Upper lobe of right lung (tissue), 1 donor: ENCODE measurements around the gene MAN1B1. TPM values are rescaled to one million over a fixed set of nuclear protein-coding genes. Genes with fewer than 3 reads are reported as not detected.
"Not testable (repeated sequence)": the region's sequence is repeated elsewhere in the genome, so short reads cannot be mapped to it uniquely, and the experiment has no call there.

ENCODE experiments used
- ATAC-seq: fragments of 200-7000 bp; cut with Tn5 transposase; one replicate; pipeline ENCODE4 v1.9.1; 2020; ENCODE audit warnings: mild to moderate bottlenecking, moderate library complexity
- DNase-seq: peaks from one replicate; pipeline ENCODE4 v3.0.0-alpha.2; 2020
- H3K27ac ChIP-seq: fragments of 200-600 bp; one replicate; pipeline ENCODE4 v1.8.0; 2022
- H3K27me3 ChIP-seq: fragments of 200-600 bp; one replicate; pipeline ENCODE4 v1.8.0; 2022; ENCODE audit warnings: mild to moderate bottlenecking
- H3K36me3 ChIP-seq: fragments of 200-600 bp; one replicate; pipeline ENCODE4 v1.8.0; 2022
- H3K4me1 ChIP-seq: fragments of 200-600 bp; one replicate; pipeline ENCODE4 v1.8.0; 2022
- H3K4me3 ChIP-seq: fragments of 200-600 bp; one replicate; pipeline ENCODE4 v1.8.0; 2022; ENCODE audit warnings: mild to moderate bottlenecking
- H3K9me3 ChIP-seq: fragments of 200-600 bp; one replicate; pipeline ENCODE4 v1.8.0; 2022
- intact Hi-C: fragments of 100-400 bp; cut with DNase I; formaldehyde crosslinking; loops from one replicate; pipeline ENCODE4 v1.11.0; 2022
- total RNA-seq: library from RNA; stranded (reverse); fragmentation: NEBNext Ultra II Directional; extraction: Animal tissue kit (Norgen Biotek cat#: 25700); gene quantifications from one replicate; pipeline ENCODE4 v1.2.1, GENCODE V29; 2021
- TF ChIP-seq, protein P1 (sequence below): fragments of 200-600 bp; IDR thresholded peaks from one replicate; pipeline ENCODE4 v1.8.0; 2022; ENCODE audit warnings: antibody characterized with exemption
- donor health status: DM: no; HTN: yes; CAD: no; lungs with severe emphysema.

The MAN1B1 gene
- total RNA-seq, 1 donor from 2014 or later = 39.4 TPM

DNA sequence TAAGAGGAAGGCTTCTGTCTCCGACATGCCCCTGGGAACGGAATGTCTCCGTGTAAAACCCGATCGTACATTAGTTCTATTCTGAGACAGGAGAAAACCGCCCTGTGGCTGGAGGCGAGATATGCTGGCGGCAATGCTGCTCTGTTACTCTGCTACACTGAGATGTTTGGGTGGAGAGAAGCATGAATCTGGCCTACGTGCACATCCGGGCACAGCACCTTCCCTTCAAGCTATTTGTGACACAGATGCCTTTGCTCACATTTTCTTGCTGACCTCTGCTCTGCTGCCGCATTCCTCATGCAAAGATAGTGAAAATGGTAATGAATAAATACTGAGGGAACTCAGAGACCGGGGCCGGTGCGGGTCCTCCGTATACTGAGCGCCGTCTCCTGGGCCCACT lies 29.9 kb downstream of the MAN1B1 start:
- intact Hi-C loops = loop anchor here (5.0 kb wide), 1 partner anchor 111 kb away; the partner anchor contains the start of genes CYSRT1 and RNF224
- no peak for ATAC-seq
- H3K27ac ChIP-seq = no peak overlapping the region
- no peaks in the 10 kb centered on the region for H3K27me3 ChIP-seq
- H3K9me3 ChIP-seq = no peaks in the 10 kb centered on the region
- H3K4me1 ChIP-seq = peaks cover 7% of the 10 kb centered on the region
- no peak overlapping the region for H3K4me3 ChIP-seq
- no peak for DNase-seq
- TF ChIP-seq, protein P1, sequence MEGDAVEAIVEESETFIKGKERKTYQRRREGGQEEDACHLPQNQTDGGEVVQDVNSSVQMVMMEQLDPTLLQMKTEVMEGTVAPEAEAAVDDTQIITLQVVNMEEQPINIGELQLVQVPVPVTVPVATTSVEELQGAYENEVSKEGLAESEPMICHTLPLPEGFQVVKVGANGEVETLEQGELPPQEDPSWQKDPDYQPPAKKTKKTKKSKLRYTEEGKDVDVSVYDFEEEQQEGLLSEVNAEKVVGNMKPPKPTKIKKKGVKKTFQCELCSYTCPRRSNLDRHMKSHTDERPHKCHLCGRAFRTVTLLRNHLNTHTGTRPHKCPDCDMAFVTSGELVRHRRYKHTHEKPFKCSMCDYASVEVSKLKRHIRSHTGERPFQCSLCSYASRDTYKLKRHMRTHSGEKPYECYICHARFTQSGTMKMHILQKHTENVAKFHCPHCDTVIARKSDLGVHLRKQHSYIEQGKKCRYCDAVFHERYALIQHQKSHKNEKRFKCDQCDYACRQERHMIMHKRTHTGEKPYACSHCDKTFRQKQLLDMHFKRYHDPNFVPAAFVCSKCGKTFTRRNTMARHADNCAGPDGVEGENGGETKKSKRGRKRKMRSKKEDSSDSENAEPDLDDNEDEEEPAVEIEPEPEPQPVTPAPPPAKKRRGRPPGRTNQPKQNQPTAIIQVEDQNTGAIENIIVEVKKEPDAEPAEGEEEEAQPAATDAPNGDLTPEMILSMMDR = no peak
- peaks cover 7% of the 10 kb centered on the region for H3K36me3 ChIP-seq

DNA sequence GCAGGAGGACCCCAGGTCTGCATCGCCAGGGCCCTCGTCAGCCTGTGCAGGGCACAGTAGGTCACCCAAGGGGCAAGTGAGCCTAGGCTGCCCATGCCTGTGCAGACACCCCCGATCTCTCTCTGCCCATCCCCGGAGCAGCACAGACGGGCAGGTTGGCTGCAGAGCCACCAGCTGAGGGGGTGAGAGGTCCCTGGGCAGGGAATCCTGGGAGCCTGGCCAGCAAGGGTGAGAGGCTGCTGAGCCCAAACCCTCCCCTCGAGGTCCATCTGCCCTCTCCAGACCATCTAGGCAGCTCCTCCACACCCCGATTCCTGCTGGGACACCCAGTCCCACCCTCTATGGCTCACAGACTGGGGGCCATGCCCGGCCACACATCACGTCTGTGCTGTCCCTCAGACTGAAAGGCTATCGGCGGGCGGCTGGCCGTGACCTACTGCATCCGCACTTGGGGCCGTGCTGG lies 30.5 kb downstream of the MAN1B1 start:
- intact Hi-C loops = loop anchor here (5.0 kb wide), 1 partner anchor 110 kb away; the partner anchor contains the start of genes CYSRT1 and RNF224
- H3K4me3 ChIP-seq = no peak overlapping the region
- H3K4me1 ChIP-seq = peaks cover 7% of the 10 kb centered on the region
- DNase-seq = no peak
- no peaks in the 10 kb centered on the region for H3K9me3 ChIP-seq
- peaks cover 7% of the 10 kb centered on the region for H3K36me3 ChIP-seq
- no peak for ATAC-seq
- no peak overlapping the region for H3K27ac ChIP-seq
- H3K27me3 ChIP-seq = no peaks in the 10 kb centered on the region
- TF ChIP-seq, protein P1 = no peak

DNA sequence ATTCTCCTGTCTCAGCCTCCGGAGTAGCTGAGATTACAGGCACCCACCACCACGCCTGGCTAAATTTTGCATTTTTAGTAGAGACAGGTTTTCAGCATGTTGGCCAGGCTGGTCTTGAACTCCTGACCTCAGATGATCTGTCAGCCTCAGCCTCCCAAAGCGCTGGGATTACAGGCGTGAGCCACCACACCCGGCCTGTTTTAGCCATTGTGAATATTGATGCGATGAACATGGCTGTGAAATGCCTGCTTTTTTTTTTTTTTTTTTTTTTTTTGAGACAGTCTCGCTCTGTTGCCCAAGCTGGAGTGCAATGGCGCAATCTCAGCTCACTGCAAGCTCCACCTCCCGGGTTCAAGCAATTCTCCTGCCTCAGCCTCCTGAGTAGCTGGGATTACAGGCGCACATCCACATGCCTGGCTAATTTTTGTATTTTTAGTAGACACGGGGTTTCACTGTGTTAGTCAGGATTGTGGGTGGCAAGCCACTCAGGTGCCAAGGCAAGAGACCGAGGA lies 31.4 kb downstream of the MAN1B1 start:
- DNase-seq, H3K4me1 ChIP-seq, H3K9me3 ChIP-seq, H3K36me3 ChIP-seq, H3K4me3 ChIP-seq, H3K27me3 ChIP-seq, H3K27ac ChIP-seq, ATAC-seq: not testable (repeated sequence)
- intact Hi-C loops = loop anchor here (5.0 kb wide), 1 partner anchor 109 kb away; the partner anchor contains the start of genes CYSRT1 and RNF224

DNA sequence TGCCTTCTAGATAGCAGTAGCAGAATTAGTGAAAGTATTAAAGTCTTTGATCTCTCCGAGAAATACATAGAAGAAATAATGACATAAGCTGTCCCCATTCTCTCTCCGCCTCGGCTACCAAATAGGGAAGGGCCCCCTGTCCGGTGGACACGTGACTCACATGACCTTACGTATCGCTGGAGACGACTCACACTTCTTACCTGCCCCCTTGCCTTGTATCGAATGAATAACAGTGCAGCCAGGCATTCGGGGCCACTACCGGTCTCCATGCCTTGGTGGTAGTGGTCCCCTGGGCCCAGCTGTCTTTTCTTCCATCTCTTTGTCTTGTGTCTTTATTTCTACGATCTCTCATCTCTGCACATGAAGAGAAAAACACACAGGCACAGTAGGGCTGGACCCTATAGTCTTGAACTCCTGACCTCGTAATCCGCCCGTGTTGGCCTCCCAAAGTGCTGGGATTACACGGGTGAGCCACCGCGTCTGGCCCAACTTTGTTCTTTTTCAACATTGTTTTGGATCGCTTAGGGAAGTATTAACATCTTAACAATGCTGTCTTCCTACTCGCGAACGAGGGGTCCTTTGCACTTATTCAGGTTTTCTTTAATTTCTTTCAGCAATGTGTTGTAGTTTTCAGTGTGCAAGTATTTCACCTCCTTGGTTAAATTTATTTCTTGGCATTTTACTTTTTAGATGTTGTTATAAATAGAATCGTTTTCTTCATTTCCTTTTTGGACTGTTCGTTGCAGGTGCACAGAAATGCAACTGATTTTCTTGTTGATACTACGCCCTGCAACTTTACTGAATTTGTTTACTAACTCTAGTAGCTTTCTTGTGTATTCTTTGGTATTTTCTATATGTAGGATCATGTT lies 35.4 kb downstream of the MAN1B1 start:
- H3K27me3 ChIP-seq, H3K27ac ChIP-seq, H3K4me1 ChIP-seq, H3K9me3 ChIP-seq, H3K4me3 ChIP-seq, intact Hi-C loops, DNase-seq, ATAC-seq, H3K36me3 ChIP-seq: not testable (repeated sequence)

DNA sequence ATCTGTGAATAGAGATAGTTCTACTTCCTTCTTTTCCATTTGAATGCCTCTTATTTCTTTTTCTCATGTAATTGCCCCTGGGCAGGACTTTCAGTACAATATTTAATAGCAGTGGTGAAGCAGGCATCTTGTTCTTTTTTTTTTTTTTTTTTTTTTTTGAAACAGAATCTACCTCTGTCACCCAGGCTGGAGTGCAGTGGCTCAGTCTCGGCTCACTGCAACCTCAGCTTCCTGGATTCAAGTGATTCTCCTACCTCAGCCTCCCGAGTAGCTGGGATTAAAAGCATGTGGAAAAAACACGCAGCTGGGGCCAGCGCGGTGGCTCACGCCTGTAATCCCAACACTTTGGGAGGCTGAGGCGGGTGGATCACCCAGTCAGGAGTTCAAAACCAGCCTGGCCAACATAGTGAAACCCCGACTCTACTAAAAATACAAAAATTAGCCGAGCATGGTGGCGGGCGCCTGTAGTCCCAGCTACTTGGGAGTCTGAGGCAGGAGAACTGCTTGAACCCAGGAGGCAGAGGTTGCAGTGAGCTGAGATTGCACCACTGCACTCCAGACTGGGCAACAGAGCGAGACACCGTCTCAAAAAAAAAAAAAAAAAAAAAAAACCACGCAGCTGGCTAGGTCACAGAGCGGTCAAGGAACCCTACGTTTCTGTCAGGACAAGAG lies 36.1 kb downstream of the MAN1B1 start:
- H3K27me3 ChIP-seq, H3K4me3 ChIP-seq, DNase-seq, H3K9me3 ChIP-seq, H3K27ac ChIP-seq, ATAC-seq, intact Hi-C loops, H3K36me3 ChIP-seq: not testable (repeated sequence)
- peaks cover 15% of the 10 kb centered on the region for H3K4me1 ChIP-seq

DNA sequence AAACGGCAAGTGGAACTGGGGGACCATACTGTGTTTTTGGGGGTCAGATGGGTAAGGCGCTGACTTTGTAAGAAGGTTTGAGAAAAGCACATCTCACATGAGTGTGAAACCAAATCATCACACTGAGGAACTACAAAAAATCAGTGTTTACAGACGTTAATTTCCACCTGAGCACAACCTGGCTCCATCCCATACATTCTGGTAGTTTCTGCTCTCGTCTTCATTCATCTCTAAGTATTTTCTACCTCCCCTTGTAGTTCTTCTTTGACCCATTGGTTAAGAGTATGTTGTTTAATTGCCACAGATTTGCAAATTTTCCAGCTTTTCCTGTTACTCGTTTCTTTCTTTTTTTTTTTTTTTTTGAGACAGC lies 36.7 kb downstream of the MAN1B1 start:
- DNase-seq (no peak), ATAC-seq (no peak)
- peaks cover 20% of the 10 kb centered on the region for H3K4me1 ChIP-seq
- H3K27ac ChIP-seq = no peak overlapping the region
- no peaks in the 10 kb centered on the region for H3K27me3 ChIP-seq
- intact Hi-C loops = no loop called here
- TF ChIP-seq, protein P1 = no peak
- H3K36me3 ChIP-seq = no peaks in the 10 kb centered on the region
- no peaks in the 10 kb centered on the region for H3K9me3 ChIP-seq
- no peak overlapping the region for H3K4me3 ChIP-seq

DNA sequence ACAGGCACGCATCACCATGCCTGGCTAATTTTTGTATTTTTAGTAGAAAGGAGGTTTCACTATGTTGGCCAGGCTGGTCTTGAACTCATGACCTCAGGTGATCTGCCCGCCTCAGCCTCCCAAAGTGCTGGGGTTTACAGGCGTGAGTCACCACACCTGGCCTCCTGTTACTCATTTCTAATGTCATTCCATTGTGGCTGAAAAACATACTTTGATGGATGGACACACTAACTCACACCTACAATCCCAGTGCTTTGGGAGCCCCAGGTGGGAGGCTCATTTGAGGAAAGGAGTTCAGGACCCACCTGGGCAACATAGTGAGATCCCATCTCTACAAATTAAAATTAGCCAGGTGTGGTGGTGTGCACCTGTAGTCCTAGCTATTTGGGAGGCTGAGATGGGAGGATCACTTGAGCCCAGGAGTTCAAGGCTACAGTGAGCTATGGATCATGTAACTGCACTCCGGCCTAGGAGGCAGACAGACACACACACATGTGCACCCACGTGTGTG lies 37.2 kb downstream of the MAN1B1 start:
- H3K4me3 ChIP-seq, H3K27me3 ChIP-seq, H3K9me3 ChIP-seq, ATAC-seq, H3K27ac ChIP-seq, H3K36me3 ChIP-seq, intact Hi-C loops, DNase-seq: not testable (repeated sequence)
- H3K4me1 ChIP-seq = peaks cover 26% of the 10 kb centered on the region
